H7 (cell line): ENCODE measurements around the gene CLIP4. TPM values are rescaled to one million over a fixed set of nuclear protein-coding genes. Genes with fewer than 3 reads are reported as not detected.
A peak's percentile ranks its signal among the peaks of the same experiment; 100 is the strongest.

Experiments used
- DNase-seq: peaks from one replicate; pipeline ENCODE4 v3.0.0; 2012
- H3K27me3 ChIP-seq: 2 replicates; pipeline ENCODE4 v1.6.0; 2011; ENCODE audit warnings: mild to moderate bottlenecking, low read length; ENCODE audit not compliant: control insufficient read depth, insufficient read depth
- H3K36me3 ChIP-seq: replicated peaks from 2 replicates; pipeline ENCODE4 v1.5.1; 2011; ENCODE audit warnings: low read length; ENCODE audit not compliant: control insufficient read depth, insufficient read depth
- H3K4me3 ChIP-seq: 2 replicates; pipeline ENCODE4 v1.5.1; 2011; ENCODE audit warnings: low read depth, mild to moderate bottlenecking, control low read depth, low read length, moderate library complexity; ENCODE audit not compliant: insufficient read depth
- total RNA-seq: library from RNA; depleted of rRNA; stranded (reverse); fragments of >200 nt; shearing (Covaris generic); gene quantifications from 2 replicates; pipeline ENCODE4 v1.2.3, GENCODE V29; 2014

The CLIP4 gene
- total RNA-seq, 1 experiment from 2014 or later, result 2.0 TPM

DNA sequence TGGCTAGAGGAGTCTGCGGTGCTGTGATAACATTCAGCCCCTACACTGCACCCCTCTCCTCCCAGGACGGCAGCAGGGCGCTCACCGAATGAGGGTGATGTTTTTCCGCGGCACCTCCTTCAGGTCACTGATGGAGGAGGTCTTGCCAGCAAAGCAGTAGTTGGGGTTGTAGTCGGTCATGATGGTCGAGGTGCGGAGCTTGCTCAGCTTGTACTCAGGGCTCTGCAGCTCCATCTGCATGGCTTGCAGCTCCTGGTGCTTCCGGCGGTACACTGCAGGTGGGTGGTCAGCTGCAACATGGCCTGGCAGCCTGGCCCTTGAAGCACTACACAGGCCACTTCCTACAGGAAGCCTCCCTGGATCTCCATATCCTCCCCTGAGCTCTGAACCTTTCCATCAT lies 108.0 kb downstream of the CLIP4 start:
- H3K27me3 ChIP-seq, result no peaks in the 10 kb centered on the region
- peak; percentile 16 for DNase-seq
- no peaks in the 10 kb centered on the region for H3K36me3 ChIP-seq
- H3K4me3 ChIP-seq, result no peak overlapping the region

GRCh38 chr2:29223851-29224692 lies 108.9 kb downstream of the CLIP4 start:
- Histone ChIP-seq H3K4me3 (no peak overlapping the region), H3K27me3 (no peaks in the 10 kb centered on the region), H3K36me3 (no peaks in the 10 kb centered on the region)
- no peak for DNase-seq

DNA sequence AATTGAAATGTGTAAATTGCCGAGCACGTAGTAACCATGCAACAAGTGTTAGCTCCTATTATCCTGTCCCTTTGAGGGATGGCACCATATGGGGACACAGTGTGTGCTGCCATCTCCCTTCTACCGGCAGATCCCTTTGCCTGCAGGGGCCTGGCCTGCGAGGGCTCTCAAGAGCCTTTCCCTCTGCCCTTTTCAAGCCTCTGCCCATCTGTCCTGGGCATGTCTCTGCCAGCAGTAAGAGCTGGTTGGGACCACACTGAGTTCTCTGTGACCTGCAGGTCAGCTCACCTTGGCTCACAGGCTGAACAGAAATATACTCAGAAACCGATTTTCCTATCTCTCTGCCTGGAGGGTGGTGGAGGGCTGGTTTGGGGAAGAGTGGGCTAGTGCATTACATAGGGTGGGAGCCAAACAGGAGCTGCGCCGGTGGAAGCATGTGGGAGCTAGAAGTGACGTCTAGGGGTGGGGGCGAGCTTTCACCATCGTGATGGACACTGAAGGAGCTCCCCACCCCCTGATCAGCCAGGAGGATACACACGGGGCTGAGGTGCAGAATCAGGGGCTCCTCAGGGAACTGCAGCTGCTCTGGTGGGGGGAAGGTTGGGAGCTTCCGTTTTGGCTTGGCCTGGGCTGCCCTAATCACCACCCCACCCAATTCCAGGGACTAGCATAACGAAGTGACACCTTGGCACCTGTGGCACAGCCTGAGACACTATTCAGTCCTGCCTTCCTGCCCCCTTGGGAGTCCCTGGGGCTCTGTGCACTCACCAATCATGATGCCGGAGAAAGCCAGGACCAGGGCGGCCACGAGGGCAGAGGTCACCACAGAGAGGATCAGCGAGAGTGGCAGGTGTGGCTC lies 109.7 kb downstream of the CLIP4 start:
- peak; percentile 14 for DNase-seq
- no peaks in the 10 kb centered on the region for H3K36me3 ChIP-seq
- H3K27me3 ChIP-seq, result no peaks in the 10 kb centered on the region
- H3K4me3 ChIP-seq, result no peak overlapping the region

GRCh38 chr2:29225814-29226213 lies 110.6 kb downstream of the CLIP4 start:
- DNase-seq, result peak; percentile 59
- Histone ChIP-seq H3K36me3 (no peaks in the 10 kb centered on the region), H3K4me3 (no peak overlapping the region), H3K27me3 (no peaks in the 10 kb centered on the region)

- DNase-seq, result no peak
Observed at GRCh38 chr2:29226375-29226774, 111.2 kb downstream of the CLIP4 start.

DNA sequence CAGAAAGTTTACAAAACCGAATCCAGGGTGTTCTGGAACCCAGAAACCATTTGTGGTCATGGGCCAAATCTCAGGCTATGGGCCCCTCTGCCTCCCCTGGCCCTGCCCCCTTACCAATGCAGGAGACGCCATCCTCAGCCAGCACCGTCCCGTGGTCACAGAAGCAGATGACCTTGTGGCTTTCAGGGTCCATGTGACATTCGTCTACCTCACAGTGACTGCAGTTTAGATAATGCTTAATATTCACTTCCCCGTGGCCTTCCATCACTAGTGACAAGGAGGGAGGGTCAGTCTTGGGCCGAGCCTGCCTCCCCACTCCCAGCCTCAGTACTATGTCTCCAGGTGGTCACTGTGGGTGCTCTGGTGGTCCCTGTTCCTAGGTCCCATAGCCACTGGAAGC lies 111.6 kb downstream of the CLIP4 start:
- H3K4me3 ChIP-seq, result no peak overlapping the region
- no peak for DNase-seq
- H3K27me3 ChIP-seq, result no peaks in the 10 kb centered on the region
- H3K36me3 ChIP-seq, result no peaks in the 10 kb centered on the region

More at GRCh38 chr2:29226375-29226774, 111.2 kb downstream of the CLIP4 start:
- Histone ChIP-seq H3K4me3 (no peak overlapping the region), H3K36me3 (no peaks in the 10 kb centered on the region), H3K27me3 (no peaks in the 10 kb centered on the region)

DNA sequence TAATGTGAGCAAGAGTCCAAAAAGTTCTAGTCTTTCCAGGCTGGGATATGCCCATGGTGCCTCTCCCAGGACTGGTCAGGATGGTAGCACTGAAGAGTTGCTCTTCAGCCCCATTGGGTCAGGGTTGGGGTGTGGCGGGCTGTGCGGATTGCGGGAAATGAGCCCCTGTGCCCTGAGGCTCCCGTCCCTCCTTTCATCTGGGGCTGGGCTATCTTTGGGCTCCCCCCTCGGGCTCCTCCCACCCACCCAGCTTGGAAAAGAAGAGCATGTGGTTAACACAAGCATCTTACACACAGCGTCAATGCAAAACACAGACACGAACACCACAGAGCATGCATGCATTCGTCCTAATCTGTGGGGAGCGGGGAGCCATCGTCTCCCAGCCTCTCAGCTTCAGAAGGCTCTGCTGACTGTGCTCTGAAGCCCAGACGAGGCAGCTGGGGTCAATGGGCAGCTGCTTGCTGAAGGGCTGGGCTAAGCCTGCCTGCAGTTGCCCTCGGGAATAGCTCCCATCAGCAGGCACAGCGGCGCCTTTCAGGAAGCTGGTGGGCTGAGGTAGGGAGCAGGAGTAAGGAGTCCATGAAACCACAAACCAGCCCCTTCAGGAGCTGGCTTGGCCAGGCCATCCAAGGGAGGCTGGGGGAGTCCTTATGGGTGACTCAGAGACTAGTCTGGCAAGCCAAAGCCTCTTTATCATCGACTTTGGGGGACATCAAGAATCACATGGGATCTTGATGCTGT lies 112.9 kb downstream of the CLIP4 start:
- Histone ChIP-seq H3K4me3 (no peak overlapping the region), H3K36me3 (no peaks in the 10 kb centered on the region), H3K27me3 (no peaks in the 10 kb centered on the region)
- no peak for DNase-seq

GRCh38 chr2:29228947-29229346 lies 113.7 kb downstream of the CLIP4 start:
- Histone ChIP-seq H3K4me3 (no peak overlapping the region), H3K27me3 (no peaks in the 10 kb centered on the region), H3K36me3 (no peaks in the 10 kb centered on the region)
- no peak for DNase-seq

GRCh38 chr2:29229640-29230039 lies 114.4 kb downstream of the CLIP4 start:
- DNase-seq, result no peak
- Histone ChIP-seq H3K4me3 (no peak overlapping the region), H3K36me3 (no peaks in the 10 kb centered on the region), H3K27me3 (no peaks in the 10 kb centered on the region)

GRCh38 chr2:29232041-29232440 lies 116.8 kb downstream of the CLIP4 start:
- Histone ChIP-seq H3K4me3 (no peak overlapping the region), H3K36me3 (no peaks in the 10 kb centered on the region), H3K27me3 (no peaks in the 10 kb centered on the region)
- DNase-seq, result no peak

- no peak for DNase-seq
- no peaks in the 10 kb centered on the region for H3K36me3 ChIP-seq
- H3K27me3 ChIP-seq, result no peaks in the 10 kb centered on the region
- no peak overlapping the region for H3K4me3 ChIP-seq
Observed at GRCh38 chr2:29233428-29233827, 118.2 kb downstream of the CLIP4 start.

DNA sequence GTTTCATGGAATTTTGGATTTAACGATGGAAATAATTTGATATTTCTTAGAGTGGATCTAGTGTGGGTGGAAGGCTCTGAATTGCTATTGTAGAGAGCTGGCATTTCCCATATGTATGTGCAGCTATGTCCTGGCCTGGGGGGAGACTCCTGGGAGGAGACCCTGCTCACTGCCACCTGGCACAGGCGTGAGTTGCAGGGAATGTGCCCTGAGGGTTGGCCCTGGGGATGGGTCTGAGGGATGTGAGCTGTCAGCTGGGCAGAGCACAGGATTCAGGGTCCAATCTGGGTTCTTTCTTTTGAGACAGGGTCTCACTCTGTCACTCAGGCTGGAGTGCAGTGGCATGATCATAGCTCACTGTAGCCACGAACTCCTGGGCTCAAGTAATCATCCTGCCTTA lies 120.2 kb downstream of the CLIP4 start:
- Histone ChIP-seq H3K36me3 (no peaks in the 10 kb centered on the region), H3K27me3 (no peaks in the 10 kb centered on the region), H3K4me3 (no peak overlapping the region)
- no peak for DNase-seq

DNA sequence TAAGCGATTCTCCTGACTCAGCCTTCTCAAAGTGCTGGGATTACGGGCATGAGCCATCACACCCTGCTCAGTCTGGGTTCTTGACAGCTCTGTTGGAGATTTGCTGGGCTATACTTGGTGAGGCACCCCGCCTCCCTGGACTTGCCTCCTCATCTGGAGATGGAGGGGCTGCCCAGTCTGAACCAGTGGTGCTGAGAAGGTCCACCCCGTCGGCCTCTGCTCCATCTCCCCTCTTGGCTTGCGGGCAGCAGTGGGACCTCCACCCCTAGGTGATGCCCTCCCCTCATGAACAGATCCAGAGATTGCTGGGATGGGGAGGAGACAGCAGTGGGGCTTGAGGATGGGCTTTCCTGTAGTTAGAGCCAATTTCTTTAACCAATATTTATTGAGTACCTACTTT lies 120.9 kb downstream of the CLIP4 start:
- no peak for DNase-seq
- Histone ChIP-seq H3K36me3 (no peaks in the 10 kb centered on the region), H3K4me3 (no peak overlapping the region), H3K27me3 (no peaks in the 10 kb centered on the region; the same call in 1 of the 2 replicates)

GRCh38 chr2:29238497-29238896 lies 123.3 kb downstream of the CLIP4 start:
- H3K27me3 ChIP-seq, result no peaks in the 10 kb centered on the region; the same call in 1 of the 2 replicates
- H3K36me3 ChIP-seq, result no peaks in the 10 kb centered on the region
- no peak overlapping the region for H3K4me3 ChIP-seq
- peak; percentile 87 for DNase-seq
